Thoracic aorta (tissue), 2 donors: ENCODE results near the gene CCDC174. TPM values are rescaled to one million over a fixed set of nuclear protein-coding genes. Genes with fewer than 3 reads are reported as not detected.

Experiments
- ATAC-seq: fragments of 150-250 bp; one replicate; pipeline ENCODE4 v1.8.0; 2017; ENCODE audit warnings: low read depth; ENCODE audit not compliant: insufficient number of reproducible peaks, low FRiP score
- DNase-seq: peaks from one replicate; pipeline ENCODE4 v3.0.0-alpha.2; 2020; ENCODE audit warnings: low spot score
- H3K27ac ChIP-seq, 2 donors: fragments of 200-600 bp; sonication (generic); 1 replicate in 1 of 2; 2 replicates in 1 of 2; pipeline ENCODE4 v1.5.1; 2016; ENCODE audit warnings: mild to moderate bottlenecking in 2 of 2, moderate library complexity in 2 of 2
- H3K27me3 ChIP-seq: fragments of 200-600 bp; sonication (generic); replicated peaks from 2 replicates; pipeline ENCODE4 v1.6.0; 2016; ENCODE audit warnings: mild to moderate bottlenecking; ENCODE audit not compliant: insufficient read depth
- H3K36me3 ChIP-seq: fragments of 200-600 bp; sonication (generic); one replicate; pipeline ENCODE4 v1.5.1; 2016
- H3K4me1 ChIP-seq, 2 donors: fragments of 200-600 bp; sonication (generic); 1 replicate in 1 of 2; 2 replicates in 1 of 2; pipeline versions ENCODE4 v1.5.1 to v1.6.0; 2016; ENCODE audit warnings: low read depth in 2 of 2, mild to moderate bottlenecking in 1 of 2; ENCODE audit not compliant: control insufficient read depth in 1 of 2
- H3K4me3 ChIP-seq: fragments of 200-600 bp; sonication (generic); 2 replicates; pipeline ENCODE4 v1.5.1; 2016; ENCODE audit warnings: mild to moderate bottlenecking
- H3K9me3 ChIP-seq: fragments of 200-600 bp; sonication (generic); 2 replicates; pipeline ENCODE4 v1.5.1; 2016
- CTCF ChIP-seq: fragments of 200-600 bp; sonication (generic); IDR thresholded peaks from one replicate; pipeline ENCODE4 v1.5.1; 2019; ENCODE audit warnings: antibody characterized with exemption
- total RNA-seq, 2 donors: library from RNA; depleted of rRNA; stranded (reverse); fragments of >200 nt; gene quantifications; one replicate each; pipeline versions ENCODE4 v1.1.0 to v1.2.3, GENCODE V29; 2016

The CCDC174 gene
- total RNA-seq, 2 donors from 2014 or later: 9.6 to 34.6 TPM

DNA sequence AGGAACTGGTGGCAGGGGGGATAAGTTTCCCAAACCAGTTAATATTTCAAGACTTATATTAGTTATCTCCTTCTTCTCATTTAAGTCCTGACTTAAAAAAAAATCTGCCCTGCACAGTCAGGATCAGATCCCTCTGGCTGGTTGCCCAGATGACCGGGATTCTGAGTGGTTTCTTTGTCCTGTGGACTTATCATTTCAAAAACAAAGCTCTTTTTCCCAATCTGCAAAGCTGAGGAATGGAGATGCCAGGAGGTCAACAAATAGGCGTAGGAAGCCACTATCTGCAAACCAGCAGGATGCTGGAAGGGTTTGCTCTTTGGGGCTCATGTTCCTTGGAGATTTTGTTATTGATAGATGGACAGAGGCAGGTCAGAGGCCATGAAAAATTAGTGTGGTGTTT is 29.2 kb downstream of the CCDC174 start:
- Histone ChIP-seq H3K9me3 (peaks cover 4% of the 10 kb centered on the region), H3K36me3 (no peaks in the 10 kb centered on the region), H3K4me1 (no peaks in the 10 kb centered on the region), H3K4me3 (no peak overlapping the region), H3K27me3 (no peaks in the 10 kb centered on the region), H3K27ac (no peak overlapping the region)
- no peak for TF ChIP-seq CTCF
- DNase-seq (no peak), ATAC-seq (no peak)

GRCh38 chr3:14684447-14684846 is 32.9 kb downstream of the CCDC174 start:
- Histone ChIP-seq H3K27ac (no peak overlapping the region), H3K4me1 (no peaks in the 10 kb centered on the region), H3K4me3 (no peak overlapping the region), H3K27me3 (no peaks in the 10 kb centered on the region), H3K9me3 (peaks cover 4% of the 10 kb centered on the region), H3K36me3 (no peaks in the 10 kb centered on the region)
- ATAC-seq (no peak), DNase-seq (no peak)
- no peak for TF ChIP-seq CTCF

DNA sequence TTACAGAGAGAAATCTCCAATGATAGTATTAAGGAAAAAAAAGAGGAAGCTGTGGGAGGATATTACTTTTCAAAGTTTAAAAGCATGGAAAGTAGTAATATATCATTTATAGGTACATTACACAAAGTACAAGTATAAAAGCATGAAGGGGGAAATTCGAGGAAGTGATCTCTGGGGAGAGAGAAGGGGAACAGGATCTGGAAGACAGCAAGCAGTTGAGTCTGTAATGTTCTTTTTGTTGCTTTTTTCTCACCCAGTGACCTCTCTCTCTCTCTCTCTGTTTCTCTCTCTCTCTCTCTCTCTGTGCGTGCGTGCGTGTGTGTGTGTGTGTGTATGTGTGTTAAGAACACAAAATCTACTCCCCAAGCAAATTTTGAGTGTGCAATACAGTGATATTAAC is 33.6 kb downstream of the CCDC174 start:
- Histone ChIP-seq H3K36me3 (no peaks in the 10 kb centered on the region), H3K4me1 (no peaks in the 10 kb centered on the region), H3K27me3 (no peaks in the 10 kb centered on the region), H3K9me3 (peaks cover 2% of the 10 kb centered on the region), H3K4me3 (no peak overlapping the region), H3K27ac (no peak overlapping the region)
- ATAC-seq (no peak), DNase-seq (no peak)
- TF ChIP-seq CTCF: no peak

GRCh38 chr3:14687360-14687759 is 35.8 kb downstream of the CCDC174 start:
- no peaks in the 10 kb centered on the region for H3K27me3 ChIP-seq
- H3K27ac ChIP-seq: no peak overlapping the region
- DNase-seq: no peak
- no peak overlapping the region for H3K4me3 ChIP-seq
- no peaks in the 10 kb centered on the region for H3K9me3 ChIP-seq
- no peak for ATAC-seq
- no peak for TF ChIP-seq CTCF
- no peaks in the 10 kb centered on the region for H3K4me1 ChIP-seq
- H3K36me3 ChIP-seq: no peaks in the 10 kb centered on the region

DNA sequence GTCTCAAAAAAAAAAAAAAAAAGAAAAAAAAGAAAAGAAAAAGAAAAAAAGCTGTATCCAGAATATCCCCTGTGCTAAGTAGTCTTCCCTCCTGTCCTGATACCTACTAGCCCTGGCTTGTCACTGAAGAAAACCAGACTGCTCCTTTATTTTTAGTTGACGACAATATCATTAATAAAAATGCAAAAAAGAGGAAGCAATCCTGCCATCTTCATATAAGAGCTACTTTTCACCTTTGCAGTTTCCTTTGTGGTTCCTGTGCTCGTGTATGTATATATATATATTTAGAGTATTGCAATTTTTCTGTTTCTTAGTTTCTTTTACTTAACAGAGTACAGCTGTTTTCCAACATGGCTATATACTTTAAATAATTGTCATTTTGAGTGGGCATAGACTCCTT is 37.0 kb downstream of the CCDC174 start:
- Histone ChIP-seq H3K4me3 (no peak overlapping the region), H3K4me1 (no peaks in the 10 kb centered on the region), H3K27ac (no peak overlapping the region), H3K27me3 (no peaks in the 10 kb centered on the region), H3K9me3 (no peaks in the 10 kb centered on the region), H3K36me3 (no peaks in the 10 kb centered on the region)
- no peak for DNase-seq
- no peak for ATAC-seq
- no peak for TF ChIP-seq CTCF
